AG08395 (cell line): Measurements from ENCODE around the gene TBC1D7.
"Not testable (repeated sequence)": the region's sequence is repeated elsewhere in the genome, so short reads cannot be mapped to it uniquely, and the experiment has no call there.

ENCODE experiments used
- DNase-seq: peaks from one replicate; pipeline ENCODE4 v3.0.0; 2012; ENCODE audit warnings: mixed read lengths, low spot score

The TBC1D7 gene

GRCh38 chr6:13355999-13356785 is 27.9 kb upstream of the TBC1D7 start:
- DNase-seq, result no peak

DNA sequence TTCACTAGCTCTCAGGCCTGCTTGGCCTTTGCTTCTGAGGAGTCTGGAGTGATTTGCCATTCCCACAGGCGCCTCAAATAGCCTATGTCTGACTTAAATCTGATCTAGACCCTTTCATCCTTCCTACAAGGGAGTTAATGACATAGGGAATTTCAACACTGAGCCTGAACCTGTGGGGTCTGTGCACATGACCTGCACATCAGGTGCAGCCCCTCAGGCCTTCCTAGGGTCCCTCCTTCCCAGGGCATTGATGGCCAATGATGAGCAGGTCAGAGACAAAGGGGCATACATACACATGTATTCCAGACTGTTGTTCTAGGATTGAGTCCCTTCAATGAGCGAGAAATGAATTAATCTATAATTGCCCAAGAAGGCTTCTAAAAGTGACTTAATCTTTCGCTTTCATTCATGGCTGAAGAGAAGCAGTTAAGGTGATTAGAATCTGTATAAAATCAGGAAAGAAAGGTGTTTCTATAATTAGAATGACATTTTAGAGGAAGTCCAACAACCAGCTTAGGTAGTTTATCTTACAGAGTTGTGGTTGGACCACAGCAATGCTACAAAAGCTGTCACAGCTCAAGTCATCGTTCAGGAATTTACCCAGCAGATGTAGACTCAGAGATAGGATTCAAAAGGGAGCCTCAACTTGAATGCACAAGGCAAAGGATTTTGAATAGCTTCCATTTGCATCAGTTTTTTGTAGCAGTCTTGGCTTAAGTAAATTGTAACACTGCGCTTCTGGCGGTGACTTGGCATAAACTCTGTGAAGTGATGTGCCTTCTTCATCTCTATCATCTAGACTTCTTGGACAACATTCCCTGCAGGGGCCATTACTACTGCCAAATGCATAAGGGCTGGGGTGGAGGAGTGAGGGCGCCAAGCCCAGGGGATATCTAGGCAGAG is 27.0 kb upstream of the TBC1D7 start:
- peak; percentile 88 for DNase-seq

- peak; percentile 79 for DNase-seq
These were observed 26.1 kb upstream of the TBC1D7 start for GRCh38 chr6:13354331-13355042.

GRCh38 chr6:13352165-13352564 is 23.8 kb upstream of the TBC1D7 start:
- DNase-seq, result no peak

DNA sequence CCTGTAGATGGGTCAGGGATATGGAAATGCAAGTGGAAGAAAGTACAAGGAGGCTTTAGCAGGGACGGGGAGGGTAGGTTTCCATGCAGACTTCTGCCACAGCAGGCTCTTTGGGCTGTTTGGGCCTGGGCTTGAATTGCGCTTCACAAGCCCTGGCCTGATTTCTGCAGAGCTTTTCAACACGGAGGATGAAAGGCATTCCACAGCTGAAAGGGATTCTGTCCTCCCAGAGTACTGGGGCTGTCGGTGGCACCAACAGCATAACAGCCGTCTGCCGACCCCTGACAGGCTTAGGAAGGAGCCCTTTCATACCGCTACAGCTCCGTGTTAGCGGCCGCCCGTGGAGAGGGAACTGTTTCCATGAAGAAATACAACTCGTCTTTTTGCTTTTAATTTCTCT is 22.9 kb upstream of the TBC1D7 start:
- no peak for DNase-seq

DNA sequence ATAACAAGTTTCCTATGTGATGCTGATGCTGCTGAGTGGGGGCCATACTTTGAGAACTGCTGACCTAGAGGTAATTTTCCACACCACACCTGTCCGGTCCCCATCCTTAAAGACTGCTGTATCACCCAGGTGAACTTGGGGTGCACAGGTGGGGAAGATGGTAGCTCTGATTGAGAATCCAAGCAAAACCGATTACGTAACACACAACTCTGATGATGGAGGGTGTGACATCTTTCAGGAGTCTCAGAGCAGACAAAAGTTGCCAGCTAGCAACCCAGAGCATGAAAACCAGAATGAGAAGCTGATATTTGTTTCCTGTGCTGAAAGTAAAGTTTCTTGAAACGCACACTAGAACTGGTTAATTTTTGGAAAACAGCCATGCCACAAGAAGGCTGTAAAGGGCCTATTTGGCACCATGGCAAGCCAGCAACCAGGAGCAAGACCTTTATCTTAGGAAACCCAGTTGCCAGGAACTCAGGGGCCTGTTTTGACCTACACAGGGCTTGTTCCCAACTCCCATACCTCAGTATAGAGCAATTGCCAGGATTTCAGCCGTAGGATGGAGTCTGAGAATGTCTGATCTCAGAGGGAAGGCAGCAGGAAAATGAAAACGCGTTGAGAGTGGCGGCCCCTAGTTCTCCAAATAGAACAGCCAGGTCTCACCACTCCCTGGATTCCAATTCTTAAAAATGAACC is 21.6 kb upstream of the TBC1D7 start:
- no peak for DNase-seq

DNA sequence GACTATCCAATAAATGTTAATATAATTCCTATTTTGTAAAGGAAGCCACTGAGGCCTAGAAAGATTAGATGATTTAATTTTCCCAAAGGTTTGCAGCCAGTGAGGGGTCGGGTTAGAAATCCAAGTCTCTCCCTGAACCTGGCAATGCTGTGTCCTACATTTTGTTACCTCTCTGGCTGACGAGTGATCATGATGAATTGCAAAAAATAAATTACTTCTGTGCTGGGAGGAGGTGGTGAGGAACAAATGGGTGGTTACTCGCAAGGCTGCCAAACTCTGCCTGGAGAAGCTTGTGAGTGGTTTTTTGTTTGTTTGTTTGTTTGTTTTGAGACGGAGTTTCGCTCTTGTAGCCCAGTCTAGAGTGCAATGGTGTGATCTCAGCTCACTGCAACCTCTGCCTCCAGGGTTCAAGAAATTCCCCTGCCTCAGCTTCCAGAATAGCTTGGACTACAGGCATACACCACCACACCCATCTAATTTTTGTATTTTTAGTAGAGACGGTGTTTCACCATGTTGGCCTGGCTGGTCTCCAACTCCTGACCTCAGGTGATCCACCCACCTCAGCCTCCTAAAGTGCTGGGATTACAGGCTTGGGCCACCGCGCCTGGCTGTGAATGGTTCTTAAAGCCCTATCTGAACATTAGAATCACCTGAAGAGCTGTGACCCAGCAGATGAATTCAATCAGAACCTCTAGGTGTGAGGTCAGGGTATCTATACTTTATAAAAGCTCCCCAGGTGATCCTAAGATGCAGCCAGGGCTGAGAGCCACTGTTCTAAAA is 20.2 kb upstream of the TBC1D7 start:
- DNase-seq, result no peak

DNA sequence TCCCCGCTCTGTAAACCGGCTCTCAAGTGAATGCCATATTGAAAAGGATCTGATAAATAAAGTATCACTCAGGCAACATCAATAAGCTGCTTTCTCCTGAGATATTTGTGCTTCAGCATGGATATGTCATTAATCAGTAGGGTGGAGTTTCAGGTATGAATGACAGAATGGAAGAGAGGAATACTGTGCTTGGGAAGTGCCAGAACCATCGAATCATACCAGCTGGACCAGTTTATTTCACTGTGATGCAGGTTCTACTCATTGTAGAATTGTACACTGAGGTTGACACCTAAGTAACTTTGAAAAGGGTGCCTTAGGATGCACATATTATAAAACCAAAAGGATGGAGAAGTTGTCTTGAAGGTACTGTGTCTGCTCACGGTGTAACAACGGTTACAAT is 17.9 kb upstream of the TBC1D7 start:
- DNase-seq, result no peak

DNA sequence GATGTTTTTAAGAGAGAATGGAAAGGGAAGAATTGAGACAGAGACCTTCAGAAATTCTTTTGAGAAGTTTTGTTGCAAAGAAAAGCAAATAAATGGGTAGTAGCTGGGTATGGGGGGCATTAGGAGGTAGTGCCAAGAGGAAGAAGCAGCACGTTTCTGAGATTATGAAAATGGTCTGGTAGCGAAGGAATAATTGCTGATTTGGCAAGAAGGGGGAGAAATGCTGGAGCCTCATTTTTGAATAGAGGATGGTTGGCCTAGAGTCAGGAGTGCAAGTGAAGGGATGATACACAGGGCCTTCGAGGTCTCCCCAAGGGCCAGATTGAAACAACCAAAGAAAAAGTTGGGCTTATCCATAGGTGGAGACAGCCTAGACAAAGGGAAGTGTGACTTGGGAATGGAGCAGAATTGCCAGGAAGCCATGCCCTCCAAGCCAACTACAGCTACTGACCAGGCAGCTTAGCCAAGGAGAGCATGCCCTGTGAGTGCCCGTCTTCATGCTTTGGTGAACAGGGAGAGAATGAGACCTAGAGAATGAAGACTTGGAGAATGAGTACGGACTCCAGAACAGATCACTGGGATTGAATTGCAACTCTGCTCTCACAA is 14.2 kb upstream of the TBC1D7 start:
- no peak for DNase-seq

GRCh38 chr6:13339863-13340630 is 11.7 kb upstream of the TBC1D7 start:
- DNase-seq, result no peak

DNA sequence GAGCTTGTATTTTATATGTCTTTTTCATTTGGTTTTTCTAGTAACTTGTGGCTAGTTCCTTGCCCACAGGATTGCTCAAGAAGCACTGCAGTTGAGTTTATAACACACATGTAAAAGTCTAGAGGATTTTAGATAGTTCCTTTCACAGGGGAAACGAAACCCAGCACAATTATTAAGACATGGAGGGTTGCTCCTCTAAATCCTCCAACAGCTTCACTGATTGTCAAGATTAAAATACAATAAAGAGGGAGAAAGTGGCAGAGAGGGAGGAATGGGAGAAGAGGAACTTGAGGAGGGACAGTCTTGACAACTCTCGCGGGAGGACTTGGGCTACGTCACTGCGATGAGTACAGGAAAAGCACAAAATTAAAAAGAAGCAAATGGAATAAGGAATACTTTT is 9.7 kb upstream of the TBC1D7 start:
- no peak for DNase-seq

DNA sequence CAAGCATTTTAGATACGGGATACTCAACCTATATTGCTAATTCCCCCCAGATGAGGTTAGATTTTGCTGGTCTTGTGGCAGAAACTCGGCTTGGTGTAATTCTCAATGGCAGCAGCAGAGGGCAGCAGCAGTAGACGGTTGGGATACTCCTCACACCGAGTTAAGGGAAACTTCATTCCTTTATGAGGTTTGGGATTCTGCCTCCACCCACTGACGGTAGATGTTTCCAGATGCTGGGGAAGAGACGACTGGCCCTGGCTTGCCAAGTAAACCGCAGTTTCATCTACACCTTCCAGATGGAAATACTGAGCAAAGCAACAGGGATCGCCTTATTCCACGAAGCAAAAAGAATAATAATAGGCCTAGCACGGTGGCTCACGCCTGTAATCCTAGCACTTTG is 8.2 kb upstream of the TBC1D7 start:
- peak; percentile 97 for DNase-seq

DNA sequence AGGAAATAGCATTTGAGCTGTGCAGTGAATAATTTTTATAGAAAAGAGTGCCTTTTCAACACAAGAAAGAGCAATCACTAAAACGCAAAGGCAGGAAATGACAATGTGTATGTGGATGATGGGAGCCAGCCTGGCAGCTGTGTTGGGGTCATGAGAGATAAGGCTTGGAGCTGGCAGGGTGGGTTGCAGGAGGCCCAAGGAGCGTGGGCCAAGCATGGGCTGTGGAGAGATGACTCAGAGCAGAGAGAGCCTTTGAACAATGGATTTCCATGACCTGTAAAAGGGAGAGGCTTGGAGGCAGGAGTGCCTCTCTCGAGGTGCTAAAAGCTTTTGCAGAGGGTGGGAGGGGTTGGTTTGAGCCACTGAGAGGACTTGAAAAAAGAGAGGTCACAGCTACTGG is 6.6 kb upstream of the TBC1D7 start:
- DNase-seq, result no peak

GRCh38 chr6:13332349-13332706 is 4.0 kb upstream of the TBC1D7 start:
- no peak for DNase-seq

- no peak for DNase-seq
These were observed 3.4 kb upstream of the TBC1D7 start for GRCh38 chr6:13331516-13332348.

- no peak for DNase-seq
These were observed 492 bp upstream of the TBC1D7 start for GRCh38 chr6:13328875-13329183.

- DNase-seq, result no peak
These were observed 654 bp downstream of the TBC1D7 start for GRCh38 chr6:13327691-13328075.

- DNase-seq, result not testable (repeated sequence)
These were observed 2.2 kb downstream of the TBC1D7 start for GRCh38 chr6:13326031-13326586.
